HG02798 (cell line): Measurements from ENCODE around the gene CT47C1.

Experiments
- ATAC-seq: cut with Tn5 transposase; IDR thresholded peaks from one replicate; pipeline ENCODE4 v1.9.1; 2021; ENCODE audit warnings: mild to moderate bottlenecking; ENCODE audit not compliant: unreplicated experiment, poor library complexity

Gene CT47C1

DNA sequence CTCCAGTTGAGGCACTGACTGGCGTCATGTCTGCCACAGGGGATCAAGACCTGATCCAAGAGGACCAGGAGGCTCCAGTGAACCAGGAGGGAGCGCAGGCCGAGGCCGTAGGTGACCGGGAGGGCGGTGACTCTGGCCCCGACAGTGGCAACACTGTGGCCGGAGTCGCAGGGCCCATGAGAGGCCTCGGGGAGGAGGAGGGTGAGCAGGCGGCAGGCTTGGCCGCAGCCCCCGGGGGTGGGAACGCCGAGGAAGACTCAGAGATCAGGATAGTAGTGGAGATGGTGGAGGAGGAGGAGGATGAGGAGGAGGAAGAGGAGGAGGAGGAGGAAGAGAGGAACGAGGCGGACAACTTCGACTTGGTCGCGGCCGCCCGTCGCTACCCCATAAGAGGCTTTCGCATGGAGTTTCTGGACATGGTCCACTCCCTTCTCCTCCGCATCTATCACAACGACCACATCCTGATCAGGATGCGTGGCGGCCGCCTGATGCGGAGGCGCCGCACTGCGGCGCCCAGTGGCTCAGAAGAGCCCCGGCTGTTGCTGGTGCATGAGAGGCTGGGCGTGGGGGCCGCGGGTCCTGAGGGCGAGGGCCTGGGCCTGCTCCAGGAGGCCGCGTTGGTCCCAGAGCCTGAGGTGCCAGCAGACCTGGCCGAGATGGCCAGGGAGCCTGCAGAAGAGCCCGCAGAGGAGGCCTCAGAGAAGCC lies 560 bp downstream of the CT47C1 start:
- ATAC-seq = no peak

DNA sequence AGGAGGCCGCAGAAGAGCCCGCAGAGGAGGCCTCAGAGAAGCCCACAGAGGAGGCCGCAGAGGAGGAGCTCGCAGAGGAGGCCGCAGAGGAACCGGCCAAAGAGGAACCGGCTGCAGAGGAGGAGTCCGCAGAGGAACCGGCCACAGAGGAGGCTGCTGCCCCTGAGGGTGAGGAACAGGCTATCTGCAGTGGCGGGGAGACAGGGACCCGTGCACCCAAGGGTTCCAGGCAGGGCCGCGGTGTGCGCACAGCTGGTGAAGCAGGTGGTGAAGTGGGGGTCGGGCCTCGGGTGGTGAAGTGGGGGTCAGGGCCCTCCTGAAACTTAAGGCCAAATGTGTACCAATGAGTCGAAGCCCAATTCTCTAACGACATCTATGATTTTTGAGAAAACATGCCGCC lies 1.1 kb downstream of the CT47C1 start:
- ATAC-seq = no peak

DNA sequence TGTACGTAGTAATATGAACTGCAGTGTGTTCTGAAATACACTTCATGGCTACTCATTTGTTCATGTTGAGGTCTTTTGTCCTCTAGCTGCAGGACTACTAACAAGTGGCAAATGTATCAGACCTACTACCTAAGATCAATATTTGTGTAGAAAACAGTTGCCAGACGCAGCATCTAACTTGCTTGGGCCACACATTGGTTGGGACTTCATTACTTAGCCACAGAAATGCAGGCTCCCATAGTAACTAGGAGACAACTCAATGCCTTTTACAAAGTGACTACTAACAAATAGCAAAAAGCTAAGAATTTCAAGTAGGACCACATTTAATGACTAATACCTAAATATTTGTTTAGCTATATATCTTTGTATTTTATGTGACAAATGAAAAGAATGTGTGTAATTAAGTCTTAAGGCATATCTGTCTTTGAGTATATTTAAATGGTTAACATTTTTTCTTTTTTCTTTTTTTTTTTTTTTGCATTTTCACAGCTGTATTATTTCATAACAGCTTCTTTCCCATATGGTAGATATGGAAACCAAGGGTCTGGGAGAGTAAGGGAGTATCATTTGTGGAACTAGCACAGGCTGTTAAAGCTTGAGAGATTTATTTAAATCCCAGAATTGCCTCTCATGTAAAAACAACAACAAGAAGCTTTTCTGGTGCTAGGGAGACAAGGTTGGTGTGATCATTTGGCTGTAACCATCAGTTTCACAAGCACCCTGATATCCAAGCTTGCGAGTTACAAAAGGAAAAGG lies 2.7 kb downstream of the CT47C1 start:
- ATAC-seq = no peak

DNA sequence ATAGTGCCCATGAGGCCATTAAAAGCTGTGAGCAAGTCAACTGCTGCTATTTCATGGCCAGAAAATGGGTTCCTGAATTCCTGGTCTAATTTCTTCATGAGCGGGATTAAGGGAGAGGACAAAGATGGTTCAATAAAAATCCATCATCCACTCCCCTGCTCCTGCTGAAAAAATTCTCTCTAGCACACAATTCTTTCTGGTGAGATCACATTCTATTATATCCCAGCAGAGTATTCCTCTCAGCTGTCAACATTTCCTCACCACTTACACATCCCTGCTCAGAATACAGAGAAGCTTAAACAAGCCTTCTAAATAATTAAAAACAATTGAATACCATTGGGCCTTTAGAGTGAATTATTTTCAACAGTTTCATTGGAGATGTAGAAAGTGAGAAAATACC lies 9.5 kb downstream of the CT47C1 start:
- ATAC-seq = no peak

DNA sequence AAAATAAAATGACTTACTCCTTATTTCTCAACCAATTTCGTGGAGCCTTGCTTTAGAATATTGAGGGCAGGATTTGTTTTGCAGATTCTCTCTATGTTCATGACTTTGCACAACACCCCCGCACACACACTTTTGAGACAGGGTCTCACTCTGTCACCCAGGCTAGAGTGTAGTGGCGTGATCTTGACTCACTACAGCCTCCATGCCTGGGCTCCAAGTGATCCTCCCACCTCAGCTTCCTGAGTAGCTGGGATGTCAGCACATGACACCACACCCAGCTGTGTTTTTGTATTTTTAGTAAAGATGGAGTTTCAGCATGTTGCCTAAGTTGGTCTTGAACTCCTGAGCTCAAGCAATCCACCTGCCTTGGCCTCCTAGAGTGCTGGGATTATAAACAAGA lies 12.0 kb downstream of the CT47C1 start:
- no peak for ATAC-seq

DNA sequence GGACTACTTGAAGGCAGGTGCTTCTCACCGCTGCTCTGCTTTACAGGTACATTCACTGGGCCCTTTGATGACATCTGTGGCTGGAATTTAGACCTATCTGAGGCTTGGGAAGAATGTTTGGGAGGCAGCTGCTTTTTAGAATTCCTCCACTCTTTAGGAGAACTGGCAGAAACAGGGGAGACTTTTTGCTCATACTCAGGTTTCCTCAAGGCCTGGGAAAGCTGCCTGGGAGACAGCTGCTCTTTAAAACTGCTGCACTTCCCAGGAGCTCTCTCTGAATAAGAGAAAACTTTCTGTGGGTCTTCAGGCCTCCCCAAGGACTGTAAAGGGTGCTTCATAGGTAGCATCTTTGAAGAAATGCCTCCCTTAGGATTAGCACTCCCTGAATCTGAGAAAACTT lies 14.3 kb downstream of the CT47C1 start:
- no peak for ATAC-seq

DNA sequence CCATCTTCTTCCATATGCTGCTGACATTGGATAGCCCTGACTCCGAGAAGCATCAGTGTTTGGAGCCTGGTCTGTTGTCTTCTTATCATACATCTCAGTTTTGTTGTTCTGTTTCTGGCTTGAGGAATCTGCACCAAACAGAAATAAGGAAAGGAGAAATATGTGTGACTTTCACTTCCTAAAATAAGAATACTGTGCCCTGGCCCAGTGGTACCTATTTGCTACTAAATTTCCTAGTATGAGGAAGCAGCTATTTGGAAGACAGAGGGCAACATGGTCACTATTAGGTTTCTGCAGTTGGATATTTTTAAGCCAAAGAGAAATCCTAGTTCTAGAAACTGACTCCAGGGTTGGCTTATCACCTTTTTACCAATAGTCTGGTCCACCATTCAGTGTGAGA lies 16.8 kb downstream of the CT47C1 start:
- ATAC-seq = no peak

DNA sequence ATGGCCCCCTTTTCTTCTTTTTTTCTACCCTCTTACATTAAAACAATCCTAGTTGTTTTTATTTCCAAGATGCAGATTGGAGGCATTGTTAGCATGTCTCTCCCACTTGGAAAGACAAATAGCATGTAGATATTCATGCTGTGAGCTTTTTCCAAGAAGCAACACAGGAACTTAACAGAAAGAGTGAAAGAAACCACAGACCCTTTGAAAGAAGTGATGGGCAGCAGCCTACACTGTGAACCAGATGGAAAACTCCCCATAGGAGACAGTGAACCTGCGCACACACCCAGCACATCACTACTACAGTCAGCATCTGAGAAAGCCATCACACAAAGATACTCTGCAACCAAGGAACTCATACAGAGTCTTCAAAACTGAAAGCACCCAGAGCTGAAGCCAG lies 17.8 kb downstream of the CT47C1 start:
- ATAC-seq = no peak

DNA sequence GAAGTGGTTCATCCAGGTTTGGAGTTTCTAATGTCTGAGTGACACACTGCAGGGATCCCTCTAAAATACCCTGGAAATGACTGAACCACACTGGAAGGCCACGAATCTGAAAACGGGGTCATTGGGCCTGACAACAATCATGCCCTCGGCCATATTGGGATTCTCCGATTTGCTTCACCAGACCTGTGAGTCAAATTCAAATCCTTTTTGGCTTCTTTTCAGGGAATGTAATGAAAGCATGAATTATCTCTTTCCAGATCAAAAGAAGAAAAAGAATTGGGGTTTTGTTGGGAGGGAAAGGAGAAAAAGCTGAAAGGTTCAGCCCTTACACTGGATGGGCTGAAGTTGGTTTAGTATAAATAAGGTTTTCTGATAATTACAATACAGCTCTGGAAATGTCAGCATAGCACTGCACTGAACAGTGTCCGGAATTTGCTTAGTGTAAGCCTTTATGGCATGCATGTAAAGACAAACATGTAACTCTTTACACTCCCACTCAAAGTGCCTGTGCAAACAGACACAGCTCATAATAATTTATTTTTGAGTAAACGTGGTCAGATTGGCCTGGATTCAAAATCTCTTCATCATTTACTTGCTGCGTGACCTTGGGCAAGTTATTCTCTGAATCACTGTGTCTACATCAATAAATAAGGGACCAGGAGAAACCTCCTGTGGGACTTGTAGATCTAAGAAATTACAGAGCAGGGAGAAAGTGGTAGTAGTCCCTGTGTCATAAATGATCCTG lies 21.4 kb downstream of the CT47C1 start:
- no peak for ATAC-seq

DNA sequence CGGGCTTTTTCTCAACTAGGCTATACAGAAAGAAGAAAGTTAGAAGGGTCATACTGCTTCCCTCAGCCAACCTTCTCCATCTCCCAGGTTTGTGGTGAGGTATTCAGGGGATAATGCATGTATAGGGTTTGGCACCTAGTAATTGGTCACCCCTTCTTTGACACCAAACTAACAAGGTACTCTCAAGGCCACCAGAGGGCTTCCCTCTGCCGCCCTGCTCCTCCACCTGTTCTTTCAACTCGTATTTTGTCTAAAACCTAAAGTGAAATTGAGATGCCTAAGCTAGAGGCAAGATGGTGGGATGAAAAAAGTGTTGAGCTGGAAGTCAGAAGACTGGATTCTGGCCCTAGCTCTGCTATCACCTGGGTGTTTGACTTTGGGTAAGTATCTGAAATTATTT lies 22.0 kb downstream of the CT47C1 start:
- no peak for ATAC-seq

DNA sequence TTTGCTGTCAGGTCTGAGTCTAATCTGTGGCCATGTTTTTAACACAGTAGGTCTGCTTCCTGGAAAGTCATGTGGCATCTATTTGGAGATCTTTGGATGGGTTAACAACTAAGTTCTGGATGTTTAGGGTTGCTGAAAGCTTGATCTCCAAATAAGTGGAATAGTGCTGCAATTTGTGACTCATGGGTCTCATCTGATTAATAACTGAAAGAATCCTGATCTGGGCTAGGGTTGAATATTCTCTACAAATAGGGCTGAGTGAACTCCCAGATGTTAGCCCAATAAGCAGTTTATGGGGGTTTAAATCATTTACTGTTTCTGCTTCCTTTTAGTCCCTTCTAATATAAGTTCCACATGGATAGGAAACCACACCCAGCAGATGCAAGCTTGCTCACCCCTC lies 23.1 kb downstream of the CT47C1 start:
- ATAC-seq = no peak

DNA sequence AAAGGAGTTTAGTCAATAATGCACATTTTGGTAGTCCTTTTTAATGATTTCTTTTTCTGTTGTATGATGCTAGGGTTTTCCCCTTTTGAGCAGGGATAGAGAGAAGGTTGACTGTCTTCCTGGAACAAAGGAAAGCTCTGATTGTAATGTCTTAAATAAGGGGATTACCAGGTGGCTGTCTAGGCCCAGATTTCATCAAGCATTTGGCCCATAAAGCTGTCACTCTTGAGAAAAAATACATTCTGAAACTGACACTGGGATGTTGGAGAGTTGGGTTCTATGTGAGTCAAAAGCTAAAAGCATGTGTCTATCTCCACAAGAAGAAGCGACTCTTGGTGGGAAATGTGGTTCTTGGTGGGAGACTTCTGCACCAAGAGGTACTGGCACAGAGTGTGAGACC lies 28.4 kb downstream of the CT47C1 start:
- ATAC-seq = no peak

DNA sequence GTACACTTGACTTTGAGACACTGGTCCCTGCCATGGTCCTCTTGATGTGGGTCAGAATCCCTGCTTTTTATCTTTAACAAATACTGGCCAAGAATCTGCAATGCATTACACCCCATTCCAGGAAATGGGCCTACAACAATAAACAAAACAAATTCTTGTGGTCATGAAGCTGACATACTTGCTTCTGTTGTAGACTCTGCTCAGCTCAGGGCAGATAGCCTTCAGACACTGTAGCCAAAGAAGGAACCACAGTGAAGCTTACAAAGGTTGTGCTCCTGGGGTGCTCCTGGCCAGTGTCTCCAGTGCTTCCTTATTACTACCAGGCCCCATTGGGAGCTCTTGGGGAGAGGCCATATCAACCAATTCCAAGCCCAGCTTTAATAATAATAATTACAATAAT lies 33.0 kb downstream of the CT47C1 start:
- no peak for ATAC-seq

DNA sequence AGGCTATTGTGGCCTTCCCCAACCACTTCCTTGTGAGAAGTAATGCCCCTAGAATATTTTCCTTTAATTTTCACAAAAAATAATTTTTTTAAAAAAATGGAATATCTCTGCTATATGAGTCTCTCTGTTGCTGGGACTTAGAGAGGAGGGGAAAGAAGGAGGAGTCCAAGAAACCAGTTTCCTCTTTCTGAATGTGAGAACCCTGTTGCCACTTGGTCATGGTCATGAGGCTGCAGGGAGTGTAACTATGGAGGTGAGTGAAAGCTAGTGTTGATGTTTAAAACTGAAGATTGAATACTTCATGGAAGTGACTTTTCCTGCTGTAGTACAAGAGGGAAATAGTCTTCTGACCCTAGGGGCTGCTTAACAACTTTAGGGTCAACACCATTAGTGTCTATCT lies 34.4 kb downstream of the CT47C1 start:
- no peak for ATAC-seq

DNA sequence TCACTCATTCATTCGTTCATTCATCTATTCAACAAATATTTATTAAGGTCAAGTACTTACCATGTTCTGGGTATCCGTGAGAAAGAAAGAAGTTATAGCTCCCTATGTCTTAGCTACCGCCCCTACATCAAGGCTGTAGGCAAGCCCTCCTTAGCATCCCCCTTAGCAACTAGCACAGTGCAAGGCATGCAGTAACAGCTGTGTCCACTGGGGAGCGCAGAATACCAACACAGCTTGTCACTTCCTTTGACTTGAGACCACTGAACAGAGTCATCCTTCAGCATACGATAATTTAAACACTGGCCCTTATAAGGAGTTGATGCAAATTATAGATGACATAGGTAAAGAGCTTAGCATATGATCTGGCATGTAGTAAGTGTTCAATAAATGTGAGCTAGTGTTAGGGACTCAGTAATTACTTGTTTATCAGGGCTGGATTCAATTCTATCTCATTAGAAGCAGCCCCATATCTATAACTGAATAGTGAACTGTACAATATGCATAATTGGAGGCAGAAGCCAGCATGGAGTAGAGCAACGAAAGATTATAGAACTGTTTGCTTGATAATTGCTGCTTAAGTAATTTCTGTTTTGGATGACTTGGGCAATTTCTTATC lies 46.1 kb downstream of the CT47C1 start:
- ATAC-seq = peak; percentile 82

DNA sequence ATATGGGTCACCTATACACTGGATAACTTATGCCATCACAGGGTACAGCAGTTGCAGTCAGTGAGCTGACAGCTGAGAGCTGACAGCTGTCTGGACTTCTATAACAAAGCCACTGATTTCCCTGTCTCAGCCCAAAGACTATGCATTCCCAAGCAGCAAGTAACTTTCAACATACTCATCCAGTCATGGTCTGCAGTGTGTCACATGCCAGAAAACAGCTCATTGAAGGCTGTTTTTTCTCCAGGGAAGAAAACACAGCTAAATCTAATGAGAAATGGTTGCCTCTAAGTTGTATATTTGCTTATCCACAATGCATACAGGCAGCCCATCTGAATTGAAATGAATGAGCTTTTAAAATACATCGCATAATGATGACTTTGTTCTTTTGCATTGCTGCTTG lies 48.5 kb downstream of the CT47C1 start:
- no peak for ATAC-seq
